Esophagus (tissue), 2 donors: ENCODE data around the gene DYDC2. TPM values are rescaled to one million over a fixed set of nuclear protein-coding genes. Genes with fewer than 3 reads are reported as not detected.
A peak's percentile ranks its signal among the peaks of the same experiment; 100 is the strongest.

Experiments
- H3K27ac ChIP-seq, 2 donors: one replicate each; pipeline ENCODE4 v1.5.1; 2013; ENCODE audit warnings: low read depth in 2 of 2, mild to moderate bottlenecking in 2 of 2, inconsistent platforms in 1 of 2, low read length in 1 of 2, moderate library complexity in 1 of 2
- H3K27me3 ChIP-seq, 2 donors: one replicate each; pipeline ENCODE4 v1.6.1; 2013; ENCODE audit warnings: low read length in 2 of 2, control low read depth in 1 of 2, mild to moderate bottlenecking in 1 of 2; ENCODE audit not compliant: insufficient read depth in 2 of 2, control insufficient read depth in 1 of 2
- H3K36me3 ChIP-seq, 2 donors: one replicate each; pipeline ENCODE4 v1.6.1; 2013; ENCODE audit warnings: low read length in 1 of 2; ENCODE audit not compliant: control insufficient read depth in 2 of 2, insufficient read depth in 2 of 2
- H3K4me1 ChIP-seq, 2 donors: one replicate each; pipeline ENCODE4 v1.6.1; 2013; ENCODE audit warnings: low read length in 1 of 2; ENCODE audit not compliant: control insufficient read depth in 2 of 2, insufficient read depth in 2 of 2
- H3K4me3 ChIP-seq, 2 donors: one replicate each; pipeline ENCODE4 v1.5.1; 2013; ENCODE audit warnings: low read length in 2 of 2, mild to moderate bottlenecking in 2 of 2, low read depth in 1 of 2, moderate library complexity in 1 of 2
- H3K9me3 ChIP-seq, 2 donors: one replicate each; pipeline ENCODE4 v1.6.1; 2013; ENCODE audit warnings: mild to moderate bottlenecking in 2 of 2, low read depth in 1 of 2, low read length in 1 of 2, moderate library complexity in 1 of 2; ENCODE audit not compliant: control insufficient read depth in 2 of 2, insufficient read depth in 1 of 2
- WGBS, 2 donors: extraction: QIAGEN DNeasy Blood & Tissue Kit; methylation state at CpG; one replicate each; pipeline ENCODE4 v1.1.7; 2013; 5-methylcytosine and 5-hydroxymethylcytosine counted together
- polyA plus RNA-seq, 2 donors: library from polyadenylated mRNA; stranded (reverse); fragments of 200-250 nt; gene quantifications; one replicate each; pipeline ENCODE4 v1.2.3, GENCODE V29; 2013
- donor health status: healthy with polysubstance abuse.
- donor health status: Bipolar disorder and iron deficiency.

The DYDC2 gene
- polyA plus RNA-seq: under 1 TPM; 0.34 to 0.77 TPM

GRCh38 chr10:80356563-80356988, at the start of gene DYDC2, which contains the start of gene DYDC1:
DYDC2 (plus strand) TSS chr10:80356781; CDS start chr10:80362444, 5,663 bp downstream.
DYDC1 (minus strand) TSS chr10:80356755; CDS start chr10:80352601, 4,154 bp downstream.
- 1 to 2% methylated on average over 42 to 43 of the region's 43 CpGs for WGBS, 2 donors
- Histone ChIP-seq H3K27me3 (no peaks in the 10 kb centered on the region), H3K4me3 (peak within 1 kb of the TSS; percentile 36 to 37), H3K27ac (no peak within 1 kb of the TSS), H3K9me3 (peaks cover 0 to 3% of the 10 kb centered on the region in 2 donors), H3K36me3 (no peaks in the 10 kb centered on the region), H3K4me1 (peaks cover 6 to 13% of the 10 kb centered on the region in 2 donors)

DNA sequence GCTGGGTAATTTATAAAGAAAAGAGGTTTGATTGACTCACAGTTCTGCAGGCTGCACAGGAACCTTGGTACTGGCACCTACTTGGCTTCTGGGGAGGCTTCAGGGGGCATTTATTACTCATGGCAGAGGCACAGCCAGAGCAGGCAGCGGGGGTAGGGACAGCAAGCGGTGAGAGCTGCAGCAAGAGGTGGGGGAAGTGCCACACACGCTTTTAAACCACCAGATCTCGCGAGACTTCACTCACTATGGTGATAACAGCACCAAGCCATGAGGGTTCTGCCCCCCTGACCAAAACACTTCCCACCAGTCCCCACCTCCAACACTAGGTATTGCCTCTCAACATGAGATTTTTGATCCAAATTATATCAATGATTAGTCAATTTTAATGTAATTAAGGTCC, 43.1 kb upstream of the DYDC2 start:
- Histone ChIP-seq H3K27ac (no peak overlapping the region), H3K4me1 (no peaks in the 10 kb centered on the region), H3K9me3 (no peaks in the 10 kb centered on the region), H3K27me3 (no peaks in the 10 kb centered on the region), H3K4me3 (no peak overlapping the region), H3K36me3 (no peaks in the 10 kb centered on the region)
- 70 to 91% methylated on average over 5 of the region's 5 CpGs for WGBS, 2 donors

DNA sequence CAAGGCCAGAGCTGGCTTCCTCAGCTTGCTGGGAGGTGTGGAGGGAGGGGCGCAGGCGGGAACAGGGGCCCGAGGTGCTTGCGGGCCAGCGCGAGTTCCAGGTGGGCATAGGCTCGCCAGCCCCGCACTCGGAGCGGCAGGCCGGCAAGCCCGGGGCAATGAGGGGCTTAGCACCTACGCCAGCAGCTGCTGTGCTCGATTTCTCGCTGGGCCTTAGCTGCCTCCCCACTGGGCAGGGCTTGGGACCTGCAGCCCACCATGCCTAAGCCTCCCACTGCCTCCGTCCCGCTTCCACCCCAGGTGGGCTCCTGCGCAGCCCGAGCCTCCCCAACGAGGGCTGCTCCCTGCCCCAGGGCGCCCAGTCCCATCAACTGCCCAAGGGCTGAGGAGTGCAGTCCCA, 41.2 kb upstream of the DYDC2 start:
- Histone ChIP-seq H3K4me1 (no peaks in the 10 kb centered on the region), H3K27me3 (no peaks in the 10 kb centered on the region), H3K36me3 (no peaks in the 10 kb centered on the region), H3K27ac (no peak overlapping the region), H3K9me3 (no peaks in the 10 kb centered on the region), H3K4me3 (no peak overlapping the region)
- WGBS, 2 donors: 91 to 95% methylated on average over 20 to 21 of the region's 21 CpGs

DNA sequence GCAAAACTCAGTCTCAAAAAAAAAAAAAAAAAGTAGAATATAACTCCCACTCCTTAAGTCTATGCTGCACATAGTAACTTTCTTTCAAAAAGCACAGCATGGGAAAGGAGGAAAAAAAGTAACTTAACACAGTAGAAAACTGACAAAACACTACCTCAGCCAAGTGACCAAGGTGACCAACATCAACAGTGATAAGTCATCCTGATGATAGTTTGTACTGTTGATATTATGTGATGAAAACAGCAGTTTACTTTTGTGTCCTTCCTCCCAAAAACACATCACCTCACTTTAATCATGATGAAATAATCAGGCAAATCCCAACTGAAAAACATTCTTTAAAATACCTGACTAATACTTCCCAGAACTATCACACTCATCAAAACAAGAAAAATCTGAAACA, 37.8 kb upstream of the DYDC2 start:
- Histone ChIP-seq H3K27ac (no peak overlapping the region), H3K27me3 (no peaks in the 10 kb centered on the region), H3K4me3 (no peak overlapping the region), H3K36me3 (no peaks in the 10 kb centered on the region), H3K9me3 (no peaks in the 10 kb centered on the region), H3K4me1 (no peaks in the 10 kb centered on the region)

- Histone ChIP-seq H3K27ac (no peak overlapping the region), H3K36me3 (no peaks in the 10 kb centered on the region), H3K27me3 (no peaks in the 10 kb centered on the region), H3K4me3 (no peak overlapping the region), H3K4me1 (no peaks in the 10 kb centered on the region), H3K9me3 (no peaks in the 10 kb centered on the region)
- 63 to 85% methylated on average over 2 of the region's 2 CpGs for WGBS, 2 donors
Observed at GRCh38 chr10:80319318-80319717, 37.3 kb upstream of the DYDC2 start.

GRCh38 chr10:80319725-80320290, 36.8 kb upstream of the DYDC2 start:
- Histone ChIP-seq H3K36me3 (no peaks in the 10 kb centered on the region), H3K4me3 (no peak overlapping the region), H3K4me1 (no peaks in the 10 kb centered on the region), H3K9me3 (no peaks in the 10 kb centered on the region), H3K27me3 (no peaks in the 10 kb centered on the region), H3K27ac (no peak overlapping the region)
- WGBS, 2 donors: 90 to 93% methylated on average over 2 of the region's 2 CpGs

GRCh38 chr10:80320377-80320776, 36.2 kb upstream of the DYDC2 start:
- H3K36me3 ChIP-seq: no peaks in the 10 kb centered on the region
- H3K27ac ChIP-seq: no peak overlapping the region

GRCh38 chr10:80321183-80321582, 35.4 kb upstream of the DYDC2 start:
- WGBS, 2 donors: 80 to 82% methylated on average over 5 of the region's 5 CpGs
- Histone ChIP-seq H3K4me1 (no peaks in the 10 kb centered on the region), H3K36me3 (no peaks in the 10 kb centered on the region), H3K4me3 (no peak overlapping the region), H3K9me3 (no peaks in the 10 kb centered on the region), H3K27me3 (no peaks in the 10 kb centered on the region), H3K27ac (no peak overlapping the region)

More at GRCh38 chr10:80320377-80320776, 36.2 kb upstream of the DYDC2 start:
- no peak overlapping the region for H3K4me3 ChIP-seq
- no peaks in the 10 kb centered on the region for H3K9me3 ChIP-seq
- no peaks in the 10 kb centered on the region for H3K4me1 ChIP-seq
- H3K27me3 ChIP-seq: no peaks in the 10 kb centered on the region

GRCh38 chr10:80322158-80322557, 34.4 kb upstream of the DYDC2 start:
- 70 to 71% methylated on average over 2 of the region's 2 CpGs for WGBS, 2 donors
- Histone ChIP-seq H3K4me1 (no peaks in the 10 kb centered on the region), H3K4me3 (no peak overlapping the region), H3K27me3 (no peaks in the 10 kb centered on the region), H3K27ac (no peak overlapping the region), H3K9me3 (no peaks in the 10 kb centered on the region), H3K36me3 (no peaks in the 10 kb centered on the region)

GRCh38 chr10:80322711-80323110, 33.9 kb upstream of the DYDC2 start:
- Histone ChIP-seq H3K4me1 (no peaks in the 10 kb centered on the region), H3K4me3 (no peak overlapping the region), H3K27ac (no peak overlapping the region), H3K27me3 (no peaks in the 10 kb centered on the region), H3K9me3 (no peaks in the 10 kb centered on the region), H3K36me3 (no peaks in the 10 kb centered on the region)
- WGBS, 2 donors: 45 to 75% methylated on average over 1 of the region's 1 CpG
